ENCODE data around the gene AVL9. TPM values are rescaled to one million over a fixed set of nuclear protein-coding genes. Genes with fewer than 3 reads are reported as not detected.

Gene AVL9
- total and polyA plus RNA-seq, 2 donors (not counting 1 experiment from before 2014, with no cell fraction given) = 15.4 to 48.0 TPM

GRCh38 chr7:32605032-32605431 lies 109.7 kb downstream of the AVL9 start:
- H3K79me2 ChIP-seq (ENCODE audit: control insufficient read depth, insufficient read depth, low read length) = no peaks in the 10 kb centered on the region
- no peaks in the 10 kb centered on the region for H3K36me3 ChIP-seq (replicated peaks in 1 of 2; ENCODE audit: control extremely low read depth in 1 of 2, control insufficient read depth in 1 of 2, extremely low read depth in 1 of 2, insufficient read depth in 2 of 2, low read length in 1 of 2)
- no peak overlapping the region for H3K9ac ChIP-seq (ENCODE audit: low read length)
- ATAC-seq (ENCODE audit: low read depth) (no peak), DNase-seq (no peak)
- TF ChIP-seq EZH2 (IDR thresholded peaks at IDR 0.05; ENCODE audit: borderline replicate concordance, insufficient read depth, low read depth, low read length, poor library complexity, severe bottlenecking) = no peak
- TF ChIP-seq, protein P1, sequence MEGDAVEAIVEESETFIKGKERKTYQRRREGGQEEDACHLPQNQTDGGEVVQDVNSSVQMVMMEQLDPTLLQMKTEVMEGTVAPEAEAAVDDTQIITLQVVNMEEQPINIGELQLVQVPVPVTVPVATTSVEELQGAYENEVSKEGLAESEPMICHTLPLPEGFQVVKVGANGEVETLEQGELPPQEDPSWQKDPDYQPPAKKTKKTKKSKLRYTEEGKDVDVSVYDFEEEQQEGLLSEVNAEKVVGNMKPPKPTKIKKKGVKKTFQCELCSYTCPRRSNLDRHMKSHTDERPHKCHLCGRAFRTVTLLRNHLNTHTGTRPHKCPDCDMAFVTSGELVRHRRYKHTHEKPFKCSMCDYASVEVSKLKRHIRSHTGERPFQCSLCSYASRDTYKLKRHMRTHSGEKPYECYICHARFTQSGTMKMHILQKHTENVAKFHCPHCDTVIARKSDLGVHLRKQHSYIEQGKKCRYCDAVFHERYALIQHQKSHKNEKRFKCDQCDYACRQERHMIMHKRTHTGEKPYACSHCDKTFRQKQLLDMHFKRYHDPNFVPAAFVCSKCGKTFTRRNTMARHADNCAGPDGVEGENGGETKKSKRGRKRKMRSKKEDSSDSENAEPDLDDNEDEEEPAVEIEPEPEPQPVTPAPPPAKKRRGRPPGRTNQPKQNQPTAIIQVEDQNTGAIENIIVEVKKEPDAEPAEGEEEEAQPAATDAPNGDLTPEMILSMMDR (IDR thresholded peaks at IDR 0.05) = no peak
- no peak overlapping the region for H3K4me3 ChIP-seq (ENCODE audit: control extremely low read depth in 1 of 5, extremely low read depth in 1 of 5, insufficient read depth in 1 of 5, low read depth in 2 of 5, low read length in 4 of 5)
- CTCF ChIA-PET = no interaction called here
- H3K27ac Mint-ChIP-seq = no peak overlapping the region
- POLR2A ChIA-PET = no interaction called here
- no peaks in the 10 kb centered on the region for H3K27me3 ChIP-seq (replicated peaks in 1 of 4; ENCODE audit: control extremely low read depth in 1 of 4, control insufficient read depth in 3 of 4, insufficient read depth in 4 of 4, low read length in 3 of 4)
- H3K9me3 ChIP-seq (ENCODE audit: control extremely low read depth in 1 of 3, control insufficient read depth in 2 of 3, insufficient read depth in 1 of 3, low read length in 2 of 3) = peaks cover 0 to 11% (median 3%) of the 10 kb centered on the region in 3 donors
- no peaks in the 10 kb centered on the region for H3K27me3 Mint-ChIP-seq
- no peak overlapping the region for H2AFZ ChIP-seq (ENCODE audit: insufficient read depth, low read depth, low read length, poor library complexity, severe bottlenecking)
- no peak overlapping the region for H3K27ac ChIP-seq (ENCODE audit: low read length in 2 of 2)
- no peaks in the 10 kb centered on the region for H4K20me1 ChIP-seq (ENCODE audit: control insufficient read depth, insufficient read depth, low read length, poor library complexity, severe bottlenecking)
- H3K4me2 ChIP-seq (replicated peaks; ENCODE audit: low read depth, low read length, poor library complexity, severe bottlenecking) = no peak overlapping the region
- H3K4me1 Mint-ChIP-seq = no peaks in the 10 kb centered on the region
- H3K4me1 ChIP-seq (ENCODE audit: control insufficient read depth in 2 of 2, insufficient read depth in 2 of 2, low read length in 2 of 2) = no peaks in the 10 kb centered on the region
- intact Hi-C loops (cut with micrococcal nuclease) = no loop called here
- peaks cover 10% of the 10 kb centered on the region for H3K9me3 Mint-ChIP-seq (ENCODE audit: insufficient read depth)
- H3K4me3 Mint-ChIP-seq = no peak overlapping the region

DNA sequence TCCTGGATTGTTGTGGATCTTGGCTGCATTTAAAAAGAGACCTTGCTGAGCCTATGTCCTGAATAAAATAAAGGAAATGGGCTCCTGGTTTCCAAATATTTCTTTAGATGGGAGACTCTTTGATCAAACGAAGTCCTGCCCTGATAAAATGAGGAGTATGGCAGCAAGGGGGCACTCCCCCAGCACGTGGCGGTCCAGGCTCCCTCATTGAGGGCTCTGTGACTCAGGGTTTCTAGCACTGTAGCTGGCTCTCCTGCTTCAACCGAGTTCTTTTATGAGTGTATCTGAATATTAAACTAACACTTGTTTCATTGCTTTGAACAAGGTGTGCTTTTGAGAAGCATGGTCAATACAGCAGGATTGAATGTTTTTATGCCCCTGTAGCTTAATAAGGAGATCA lies 114.2 kb downstream of the AVL9 start:
- no peak for ATAC-seq (ENCODE audit: low read depth)
- POLR2A ChIA-PET = no interaction called here

More for the DNA sequence above, 114.2 kb downstream of the AVL9 start:
- Histone ChIP-seq H3K4me1 (ENCODE audit: control insufficient read depth in 2 of 2, insufficient read depth in 2 of 2, low read length in 2 of 2) (no peaks in the 10 kb centered on the region), H3K4me2 (replicated peaks; ENCODE audit: low read depth, low read length, poor library complexity, severe bottlenecking) (no peak overlapping the region), H3K9ac (ENCODE audit: low read length) (no peak overlapping the region), H3K27me3 (replicated peaks in 1 of 4; ENCODE audit: control extremely low read depth in 1 of 4, control insufficient read depth in 3 of 4, insufficient read depth in 4 of 4, low read length in 3 of 4) (no peaks in the 10 kb centered on the region), H3K4me3 (ENCODE audit: control extremely low read depth in 1 of 5, extremely low read depth in 1 of 5, insufficient read depth in 1 of 5, low read depth in 2 of 5, low read length in 4 of 5) (no peak overlapping the region), H3K9me3 (ENCODE audit: control extremely low read depth in 1 of 3, control insufficient read depth in 2 of 3, insufficient read depth in 1 of 3, low read length in 2 of 3) (peaks cover 0 to 7% (median 3%) of the 10 kb centered on the region in 3 donors), H4K20me1 (ENCODE audit: control insufficient read depth, insufficient read depth, low read length, poor library complexity, severe bottlenecking) (no peaks in the 10 kb centered on the region), H2AFZ (ENCODE audit: insufficient read depth, low read depth, low read length, poor library complexity, severe bottlenecking) (no peak overlapping the region), H3K79me2 (ENCODE audit: control insufficient read depth, insufficient read depth, low read length) (no peaks in the 10 kb centered on the region), H3K27ac (ENCODE audit: low read length in 2 of 2) (no peak overlapping the region), H3K36me3 (replicated peaks in 1 of 2; ENCODE audit: control extremely low read depth in 1 of 2, control insufficient read depth in 1 of 2, extremely low read depth in 1 of 2, insufficient read depth in 2 of 2, low read length in 1 of 2) (no peaks in the 10 kb centered on the region)
- Mint-ChIP-seq H3K9me3 (ENCODE audit: insufficient read depth) (peaks cover 5% of the 10 kb centered on the region), H3K4me3 (no peak overlapping the region), H3K4me1 (no peaks in the 10 kb centered on the region), H3K27ac (no peak overlapping the region), H3K27me3 (no peaks in the 10 kb centered on the region)
- CTCF ChIA-PET = no interaction called here
- intact Hi-C loops (cut with micrococcal nuclease) = no loop called here
- TF ChIP-seq, protein P1 (IDR thresholded peaks at IDR 0.05) = no peak
- TF ChIP-seq EZH2 (IDR thresholded peaks at IDR 0.05; ENCODE audit: borderline replicate concordance, insufficient read depth, low read depth, low read length, poor library complexity, severe bottlenecking) = no peak
- 96% methylated on average over 3 of the region's 4 CpGs for WGBS (ENCODE audit: insufficient coverage)
- DNase-seq = no peak
